ENCODE data around the gene NR0B1.

NR0B1 gene, protein sequence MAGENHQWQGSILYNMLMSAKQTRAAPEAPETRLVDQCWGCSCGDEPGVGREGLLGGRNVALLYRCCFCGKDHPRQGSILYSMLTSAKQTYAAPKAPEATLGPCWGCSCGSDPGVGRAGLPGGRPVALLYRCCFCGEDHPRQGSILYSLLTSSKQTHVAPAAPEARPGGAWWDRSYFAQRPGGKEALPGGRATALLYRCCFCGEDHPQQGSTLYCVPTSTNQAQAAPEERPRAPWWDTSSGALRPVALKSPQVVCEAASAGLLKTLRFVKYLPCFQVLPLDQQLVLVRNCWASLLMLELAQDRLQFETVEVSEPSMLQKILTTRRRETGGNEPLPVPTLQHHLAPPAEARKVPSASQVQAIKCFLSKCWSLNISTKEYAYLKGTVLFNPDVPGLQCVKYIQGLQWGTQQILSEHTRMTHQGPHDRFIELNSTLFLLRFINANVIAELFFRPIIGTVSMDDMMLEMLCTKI

DNA sequence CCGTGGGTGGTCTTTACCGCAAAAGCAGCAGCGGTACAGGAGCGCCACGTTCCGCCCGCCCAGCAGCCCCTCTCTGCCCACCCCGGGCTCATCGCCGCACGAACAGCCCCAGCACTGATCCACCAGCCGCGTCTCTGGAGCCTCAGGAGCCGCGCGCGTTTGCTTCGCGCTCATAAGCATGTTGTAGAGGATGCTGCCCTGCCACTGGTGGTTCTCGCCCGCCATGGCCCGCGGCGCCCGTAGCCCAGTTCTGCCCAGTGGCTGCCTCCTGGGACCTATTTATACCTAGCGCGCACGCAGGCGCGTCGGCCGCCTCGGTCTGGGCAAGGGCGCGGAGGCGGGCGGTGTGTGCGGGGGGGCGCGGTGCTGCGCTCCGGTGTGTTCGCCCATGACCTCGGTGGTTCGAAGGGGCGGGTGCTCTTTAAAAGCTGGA, at the start of gene NR0B1:
TSS of gene NR0B1 (minus strand) at position 252 of the 433 bp plus-strand sequence. CDS start at position 225, 27 bp downstream.
- no peak for DNase-seq

- no peak for DNase-seq
These were observed 40.8 kb upstream of the NR0B1 start for GRCh38 chrX:30349946-30350345.

DNA sequence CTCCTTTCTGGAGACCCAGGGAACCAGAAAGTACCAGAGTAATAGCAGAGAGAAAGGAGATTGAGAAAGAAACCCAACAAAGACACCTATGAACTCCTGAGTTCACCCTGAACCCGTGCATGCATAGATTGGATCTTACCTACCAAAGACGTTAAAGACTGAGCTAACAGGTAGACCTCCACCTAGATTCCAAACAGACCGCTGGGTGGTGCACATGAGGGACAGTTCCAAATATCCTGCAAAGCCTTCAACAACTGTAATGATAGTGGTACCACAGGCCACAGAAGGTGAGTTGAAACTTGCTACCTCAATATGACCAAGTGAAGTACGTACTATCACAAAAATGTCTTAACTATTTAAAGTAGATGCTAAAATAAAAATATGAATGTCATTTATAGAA, 34.0 kb upstream of the NR0B1 start:
- DNase-seq = no peak

GRCh38 chrX:30340753-30341152, 31.6 kb upstream of the NR0B1 start:
- DNase-seq = no peak

DNA sequence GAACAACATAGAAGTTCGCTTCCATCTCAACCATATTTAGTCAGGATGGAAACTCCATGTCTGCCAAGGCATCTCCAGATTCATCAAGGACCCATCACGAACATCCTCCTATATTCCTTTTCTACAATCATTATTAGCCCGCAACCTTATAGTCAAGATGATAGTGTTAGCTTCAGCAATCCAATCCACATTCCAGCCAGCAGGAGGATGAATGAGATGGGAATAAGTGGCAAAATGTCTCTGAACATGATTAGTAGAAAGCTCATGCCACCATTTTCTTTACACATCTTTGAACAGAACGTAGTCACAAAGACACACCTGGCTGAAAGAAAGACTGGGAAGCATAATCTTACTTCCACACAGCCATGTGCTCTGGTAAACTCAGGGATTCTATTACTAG, 18.6 kb upstream of the NR0B1 start:
- no peak for DNase-seq

DNA sequence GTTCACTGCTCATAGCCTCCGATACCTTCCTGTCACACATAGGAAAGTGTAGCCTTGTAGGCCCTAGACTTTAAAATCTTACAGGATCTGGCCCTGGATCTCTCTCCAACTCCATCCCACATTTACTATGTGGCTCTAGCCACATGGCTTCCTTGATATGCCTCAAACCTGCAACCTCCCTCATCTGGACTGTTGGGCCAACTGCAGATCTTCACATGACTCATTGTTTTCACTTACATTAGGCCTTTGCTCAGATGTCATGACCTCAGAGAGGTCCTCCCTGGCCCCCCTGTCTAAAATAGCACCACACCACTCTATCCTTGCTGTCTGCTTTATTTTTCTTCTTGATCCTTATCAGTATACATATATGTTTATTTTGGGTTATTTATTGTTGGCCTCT, 8.1 kb upstream of the NR0B1 start:
- no peak for DNase-seq

- DNase-seq = no peak
These were observed 4.1 kb upstream of the NR0B1 start for GRCh38 chrX:30313322-30313721.

DNA sequence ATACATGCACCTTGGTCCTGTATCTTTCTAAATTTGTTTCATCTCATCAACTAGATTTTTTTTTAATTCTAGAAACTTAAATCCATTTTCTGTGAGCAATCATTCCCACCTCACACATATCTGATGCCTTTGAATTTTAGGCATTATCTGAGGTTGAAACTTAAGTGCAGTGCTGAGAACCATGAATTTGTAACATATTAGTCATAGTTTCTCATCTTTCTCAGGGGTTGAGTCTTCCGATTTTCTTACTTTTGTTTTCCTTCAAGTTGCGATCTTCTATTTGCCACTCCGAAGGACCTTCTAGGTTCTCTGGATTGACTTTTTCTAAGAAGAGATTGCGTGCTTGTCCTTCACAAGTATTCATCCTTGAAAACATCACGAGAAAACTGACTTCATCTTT, 3.7 kb upstream of the NR0B1 start:
- no peak for DNase-seq

- no peak for DNase-seq
These were observed 1.4 kb upstream of the NR0B1 start for GRCh38 chrX:30310429-30311206.

DNA sequence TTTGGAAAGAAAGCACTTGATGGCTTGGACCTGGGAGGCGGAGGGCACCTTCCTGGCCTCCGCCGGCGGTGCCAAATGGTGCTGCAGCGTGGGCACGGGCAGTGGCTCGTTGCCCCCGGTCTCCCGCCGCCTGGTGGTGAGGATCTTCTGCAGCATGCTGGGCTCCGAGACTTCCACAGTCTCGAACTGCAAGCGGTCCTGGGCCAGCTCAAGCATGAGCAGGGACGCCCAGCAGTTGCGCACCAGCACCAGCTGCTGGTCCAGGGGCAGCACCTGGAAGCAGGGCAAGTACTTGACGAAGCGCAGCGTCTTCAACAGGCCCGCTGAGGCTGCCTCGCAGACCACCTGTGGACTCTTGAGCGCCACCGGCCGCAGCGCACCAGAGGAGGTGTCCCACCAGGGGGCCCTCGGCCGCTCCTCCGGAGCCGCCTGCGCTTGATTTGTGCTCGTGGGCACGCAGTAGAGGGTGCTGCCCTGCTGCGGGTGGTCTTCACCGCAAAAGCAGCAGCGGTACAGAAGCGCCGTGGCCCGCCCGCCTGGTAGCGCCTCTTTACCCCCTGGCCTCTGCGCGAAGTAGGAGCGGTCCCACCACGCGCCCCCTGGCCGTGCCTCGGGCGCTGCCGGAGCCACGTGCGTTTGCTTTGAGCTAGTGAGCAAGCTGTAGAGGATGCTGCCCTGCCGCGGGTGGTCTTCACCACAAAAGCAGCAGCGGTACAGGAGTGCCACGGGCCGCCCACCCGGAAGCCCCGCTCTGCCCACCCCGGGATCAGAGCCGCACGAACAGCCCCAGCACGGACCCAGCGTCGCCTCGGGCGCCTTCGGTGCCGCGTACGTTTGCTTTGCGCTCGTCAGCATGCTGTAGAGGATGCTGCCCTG, 689 bp downstream of the NR0B1 start:
- no peak for DNase-seq

GRCh38 chrX:30307466-30307865, 1.7 kb downstream of the NR0B1 start:
- DNase-seq = no peak

- no peak for DNase-seq
These were observed 4.3 kb downstream of the NR0B1 start for GRCh38 chrX:30304866-30305265.

DNA sequence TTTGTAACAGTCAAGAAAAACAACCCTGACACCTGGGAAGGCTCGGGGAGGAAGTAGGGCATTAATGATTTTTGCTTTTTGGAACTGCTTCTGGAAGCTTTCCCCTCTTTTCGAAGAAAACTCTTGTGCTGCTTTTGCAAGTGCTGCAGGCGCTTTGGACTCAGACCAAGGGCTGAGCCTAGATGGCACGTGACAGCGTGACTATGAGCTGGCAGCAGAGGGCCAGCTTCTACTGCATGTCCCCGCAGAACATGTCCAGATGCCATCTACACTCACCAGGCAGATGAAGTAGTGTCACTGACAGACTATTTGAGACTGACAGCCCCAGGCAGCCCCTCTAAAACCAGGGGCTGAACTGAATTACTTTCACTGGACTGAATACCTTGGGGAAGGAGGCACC, 6.2 kb downstream of the NR0B1 start:
- no peak for DNase-seq

DNA sequence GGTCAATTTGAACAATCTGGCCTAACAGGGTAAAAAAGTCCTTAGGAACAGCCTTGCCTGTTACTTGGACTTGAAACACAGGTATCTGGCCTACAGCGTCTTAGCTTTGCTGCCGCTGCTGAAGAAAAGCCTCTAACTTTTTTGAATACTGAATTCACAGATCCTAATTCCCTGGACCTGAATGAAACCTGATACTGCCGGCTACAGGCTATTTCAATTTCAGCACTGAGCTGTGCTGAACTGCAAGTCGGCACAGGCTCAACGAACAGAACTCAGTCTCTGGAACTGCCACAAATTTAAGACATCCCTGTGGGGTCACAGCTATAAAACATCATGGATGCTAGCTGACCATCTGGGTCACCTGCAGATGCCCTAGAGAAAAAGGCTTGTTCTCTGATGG, 7.2 kb downstream of the NR0B1 start:
- no peak for DNase-seq

- no peak for DNase-seq
These were observed 8.0 kb downstream of the NR0B1 start for GRCh38 chrX:30301208-30301607.

DNA sequence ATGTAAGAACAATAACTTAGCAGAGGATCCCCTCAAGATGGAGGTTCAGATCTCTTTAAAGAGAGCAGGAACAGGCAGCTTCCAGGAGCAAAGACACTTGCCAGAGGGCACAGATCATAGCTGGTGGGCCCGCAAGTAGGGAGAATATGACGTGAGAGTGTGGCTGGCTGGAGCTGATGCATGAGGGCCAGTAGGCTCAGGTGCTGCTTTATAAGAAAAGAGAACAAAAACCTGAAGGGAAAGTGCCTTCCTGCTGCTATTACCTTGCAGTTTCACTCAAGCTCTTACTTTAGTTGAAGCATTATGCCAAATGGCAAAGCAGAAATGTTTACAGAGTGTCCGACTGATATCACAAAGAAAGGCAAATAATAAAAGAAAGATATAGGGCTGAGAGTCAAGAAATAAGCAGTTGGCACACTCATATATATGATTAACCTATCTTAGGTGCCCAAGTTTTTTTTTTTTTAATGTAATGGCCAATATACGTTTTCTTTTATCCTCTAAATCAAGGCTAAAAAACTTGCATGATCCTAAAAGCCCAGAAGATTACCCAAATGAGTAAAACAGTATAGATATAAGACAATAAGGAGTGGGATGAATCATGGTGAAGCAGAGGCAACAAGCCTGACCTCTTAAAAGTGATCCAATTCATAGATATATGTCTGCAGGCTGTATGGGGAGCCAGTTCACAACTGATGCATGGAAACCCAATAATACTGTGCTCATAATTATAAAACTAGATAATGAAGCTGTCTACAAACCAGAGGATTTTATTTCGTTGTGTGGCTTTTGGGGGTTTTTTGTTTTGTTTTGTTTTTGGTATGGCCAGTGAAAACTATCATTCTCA, 12.6 kb downstream of the NR0B1 start:
- DNase-seq = no peak

GRCh38 chrX:30283456-30284200, 25.6 kb downstream of the NR0B1 start:
- no peak for DNase-seq

DNA sequence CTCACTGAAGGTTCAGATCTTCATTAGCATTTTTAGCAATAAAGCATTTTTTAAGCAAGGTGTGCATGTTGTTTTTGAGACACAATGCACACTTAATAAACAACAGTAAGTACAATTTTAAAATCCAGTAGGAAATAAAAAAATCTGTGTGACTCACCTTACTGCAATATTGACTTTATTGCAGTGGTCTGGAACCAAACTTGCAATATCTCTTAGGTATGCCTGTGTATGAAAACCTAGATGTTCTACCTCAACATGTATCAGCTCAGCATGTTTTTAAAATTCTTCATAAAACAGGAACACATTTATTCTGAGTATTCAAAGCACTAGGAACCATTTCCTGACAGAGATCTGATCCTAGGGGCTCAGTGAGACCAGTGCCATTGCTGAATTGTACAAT, 26.7 kb downstream of the NR0B1 start:
- no peak for DNase-seq

DNA sequence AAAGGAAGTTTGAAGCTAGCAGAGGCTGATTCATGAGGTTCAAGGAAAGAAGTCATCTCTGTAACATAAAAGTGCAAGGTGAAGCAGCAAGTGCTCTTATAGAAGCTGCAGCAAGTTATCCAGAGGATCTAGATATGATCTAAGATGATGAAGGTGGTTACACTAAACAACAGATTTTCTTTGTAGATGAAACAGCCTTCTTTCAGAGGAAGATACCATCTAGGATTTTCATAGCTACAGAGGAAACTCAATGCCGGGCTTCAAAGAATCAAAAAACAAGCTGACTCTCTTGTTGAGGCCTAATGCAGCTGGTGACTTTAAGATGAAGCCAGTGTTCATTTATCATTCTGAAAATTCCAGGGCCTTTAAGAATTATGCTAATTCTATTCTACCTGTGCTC, 28.8 kb downstream of the NR0B1 start:
- no peak for DNase-seq

- no peak for DNase-seq
These were observed 30.8 kb downstream of the NR0B1 start for GRCh38 chrX:30278365-30278764.

GRCh38 chrX:30275498-30275897, 33.7 kb downstream of the NR0B1 start:
- DNase-seq = no peak
